ENCODE measurements around the gene HMCN1. TPM values are rescaled to one million over a fixed set of nuclear protein-coding genes. Genes with fewer than 3 reads are reported as not detected.

Gene HMCN1
- total RNA-seq (10 to 100 TPM in 2 of 9 donors, 1 to 10 TPM in 7; 3.3 to 14.1 (median 6.2) TPM), polyA plus RNA-seq (1 to 10 TPM; 2.1 to 3.9 TPM)
- long read RNA-seq, donor 1 = 0 reads
- long read RNA-seq, donor 2, partial matches to known transcripts = 1 of 2 reads
- long read RNA-seq, donor 2, other reads (novel, unspliced or antisense) = 1 of 2 reads
- long read RNA-seq, donor 3 = 0 reads

DNA sequence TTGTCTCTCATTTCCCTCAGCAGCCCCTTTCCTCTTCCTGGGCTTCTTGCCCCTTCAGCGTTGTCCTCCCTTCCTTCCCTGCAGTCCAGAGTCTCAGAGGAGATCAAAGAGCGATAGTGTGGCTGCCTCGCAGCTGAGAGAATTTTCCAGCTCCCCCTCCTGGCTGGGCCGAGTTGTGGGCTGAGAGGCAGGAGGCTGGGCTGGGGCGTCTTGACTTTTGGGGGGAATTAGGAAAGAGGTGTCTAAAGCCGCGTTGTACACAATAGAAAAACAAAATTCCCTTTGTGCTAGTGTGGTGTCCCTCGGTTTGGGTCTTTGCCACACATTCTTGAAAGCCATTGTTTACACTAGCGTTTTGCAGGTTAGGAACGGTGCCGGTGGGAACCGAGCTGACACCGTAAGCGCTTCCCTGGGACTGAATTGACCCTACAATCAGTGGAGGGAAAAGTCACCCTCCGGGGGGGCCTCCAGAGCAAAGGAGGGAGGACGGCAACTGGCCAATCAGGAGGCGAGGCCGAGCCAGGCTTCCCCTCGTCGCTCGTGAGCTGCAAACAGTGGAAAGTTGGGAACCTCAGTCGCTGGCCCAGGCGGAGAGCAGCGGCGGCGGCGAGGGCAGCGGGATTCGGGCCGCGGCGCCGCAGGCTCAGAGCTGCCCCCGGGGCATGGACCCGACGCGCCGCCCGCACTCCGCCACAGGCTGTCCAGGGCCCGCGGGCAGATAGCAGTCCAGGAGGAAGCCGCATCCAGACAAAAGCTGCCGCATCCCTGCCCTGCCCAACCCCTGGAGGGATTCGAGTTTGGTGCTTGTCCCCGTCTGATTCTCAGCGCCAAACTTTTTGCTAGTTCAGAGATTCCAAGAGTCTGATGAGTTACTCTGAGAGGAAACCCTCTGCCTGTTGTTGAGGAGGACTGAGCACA is at the start of gene HMCN1:
HMCN1 (plus strand) TSS at position 574 of the 918 bp plus-strand sequence. CDS start 389 bp downstream, outside the sequence.
- Histone ChIP-seq H3K27ac (peak within 1 kb of the TSS; percentile 47 to 84 (median 74)), H3K36me3 (no peaks in the 10 kb centered on the region), H3K4me3 (peak within 1 kb of the TSS; percentile 34 to 77 (median 62)), H3K27me3 (peaks cover 0 to 30% (median 0%) of the 10 kb centered on the region in 9 donors), H3K9me3 (peaks cover 0 to 23% (median 3%) of the 10 kb centered on the region in 12 donors), H3K4me1 (peaks cover 0 to 18% (median 0%) of the 10 kb centered on the region in 12 donors)
- DNase-seq = peak; percentile 83 to 87 (median 84)
- intact Hi-C loops (cut with DNase I) = loop anchor here in 2 of 10 donors (10.0 kb wide), 2 partner anchors 71 to 361 kb away; no protein-coding TSS in a partner anchor
- peak in 1 of 2 donors; percentile 87 for TF ChIP-seq POLR2A (IDR thresholded peaks at IDR 0.05)
- TF ChIP-seq, protein P1, sequence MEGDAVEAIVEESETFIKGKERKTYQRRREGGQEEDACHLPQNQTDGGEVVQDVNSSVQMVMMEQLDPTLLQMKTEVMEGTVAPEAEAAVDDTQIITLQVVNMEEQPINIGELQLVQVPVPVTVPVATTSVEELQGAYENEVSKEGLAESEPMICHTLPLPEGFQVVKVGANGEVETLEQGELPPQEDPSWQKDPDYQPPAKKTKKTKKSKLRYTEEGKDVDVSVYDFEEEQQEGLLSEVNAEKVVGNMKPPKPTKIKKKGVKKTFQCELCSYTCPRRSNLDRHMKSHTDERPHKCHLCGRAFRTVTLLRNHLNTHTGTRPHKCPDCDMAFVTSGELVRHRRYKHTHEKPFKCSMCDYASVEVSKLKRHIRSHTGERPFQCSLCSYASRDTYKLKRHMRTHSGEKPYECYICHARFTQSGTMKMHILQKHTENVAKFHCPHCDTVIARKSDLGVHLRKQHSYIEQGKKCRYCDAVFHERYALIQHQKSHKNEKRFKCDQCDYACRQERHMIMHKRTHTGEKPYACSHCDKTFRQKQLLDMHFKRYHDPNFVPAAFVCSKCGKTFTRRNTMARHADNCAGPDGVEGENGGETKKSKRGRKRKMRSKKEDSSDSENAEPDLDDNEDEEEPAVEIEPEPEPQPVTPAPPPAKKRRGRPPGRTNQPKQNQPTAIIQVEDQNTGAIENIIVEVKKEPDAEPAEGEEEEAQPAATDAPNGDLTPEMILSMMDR (IDR thresholded peaks at IDR 0.05) = peak in 9 of 12 donors; percentile 7 to 46 (median 35)
- 0 to 1% (median 1%) methylated on average over 22 to 47 of the region's 47 CpGs for WGBS, 4 donors
- peak; percentile 87 to 96 (median 94) for ATAC-seq

DNA sequence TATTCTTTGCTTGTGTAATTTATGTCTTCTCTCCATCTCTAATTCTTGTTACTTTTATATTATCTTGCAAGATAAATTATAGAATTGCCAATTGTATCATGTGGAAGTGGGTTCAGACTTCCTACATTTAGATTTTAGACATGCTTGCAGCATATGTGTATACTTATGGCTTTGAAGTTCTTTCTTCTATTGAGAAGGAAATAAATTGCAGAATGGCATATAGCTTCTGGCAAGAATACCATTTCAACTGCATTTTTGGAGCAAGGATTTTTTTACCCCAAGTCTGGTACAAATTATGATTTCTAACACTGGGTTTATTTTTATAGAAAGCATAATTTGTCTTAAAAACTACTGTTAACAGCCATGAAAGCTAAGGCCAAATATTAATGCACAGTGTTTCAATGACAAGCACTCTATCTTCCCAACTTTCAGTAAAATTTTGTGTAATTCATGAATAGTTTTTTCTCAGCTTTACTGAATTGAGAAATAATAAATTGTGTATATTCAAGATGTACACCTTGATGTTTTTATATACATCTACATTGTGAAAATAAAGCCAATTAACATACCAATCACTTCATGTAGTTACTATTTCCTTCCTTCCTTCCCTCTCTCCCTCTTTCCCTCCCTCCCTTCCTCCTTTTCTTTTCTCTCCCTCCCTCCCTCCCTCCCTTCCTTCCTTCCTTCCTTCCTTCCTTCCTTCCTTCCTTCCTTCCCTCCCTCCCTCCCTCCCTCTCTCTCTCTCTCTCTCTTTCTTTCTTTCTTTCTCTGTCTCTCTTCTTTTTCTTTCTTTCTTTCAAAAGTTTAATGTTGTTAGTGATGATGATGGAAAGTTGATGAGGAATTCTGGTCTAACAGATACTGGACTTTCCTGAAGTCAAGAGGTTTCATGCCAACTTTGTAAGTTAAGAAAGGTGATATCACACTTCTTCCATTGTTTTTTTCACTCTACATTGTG is 47.1 kb upstream of the HMCN1 start:
- no peak overlapping the region for H3K27ac ChIP-seq
- TF ChIP-seq POLR2A (IDR thresholded peaks at IDR 0.05) = no peak
- TF ChIP-seq, protein P1 (IDR thresholded peaks at IDR 0.05) = no peak
- DNase-seq = no peak
- ATAC-seq = no peak
- intact Hi-C loops (cut with DNase I) = no loop called here
- no peaks in the 10 kb centered on the region for H3K4me1 ChIP-seq
- H3K36me3 ChIP-seq = no peaks in the 10 kb centered on the region
- H3K27me3 ChIP-seq = no peaks in the 10 kb centered on the region
- H3K4me3 ChIP-seq = no peak overlapping the region
- no peaks in the 10 kb centered on the region for H3K9me3 ChIP-seq

DNA sequence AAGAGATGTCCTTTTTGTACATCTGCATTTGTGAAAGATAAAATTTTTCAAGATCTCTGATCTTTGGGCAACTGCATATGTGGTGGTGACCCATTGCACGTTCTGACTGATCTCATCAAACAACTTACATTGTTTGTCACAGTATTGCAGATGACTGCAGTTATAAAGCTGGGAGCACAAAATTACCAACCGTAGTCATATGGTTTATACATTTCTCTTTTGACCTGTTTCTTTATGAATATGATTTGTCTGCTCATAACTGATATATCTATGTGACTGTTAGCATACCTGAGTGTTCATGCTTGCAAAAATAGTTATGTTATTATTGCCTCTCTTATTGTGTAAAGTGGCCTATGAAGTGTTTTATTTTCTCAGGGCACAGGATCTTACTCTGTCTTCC is 43.7 kb upstream of the HMCN1 start:
- TF ChIP-seq, protein P1 (IDR thresholded peaks at IDR 0.05) = no peak
- TF ChIP-seq POLR2A (IDR thresholded peaks at IDR 0.05) = no peak
- H3K36me3 ChIP-seq = no peaks in the 10 kb centered on the region
- DNase-seq (no peak), ATAC-seq (no peak)
- H3K4me3 ChIP-seq = no peak overlapping the region
- H3K9me3 ChIP-seq = no peaks in the 10 kb centered on the region
- intact Hi-C loops (cut with DNase I) = no loop called here
- peaks cover 0 to 19% (median 0%) of the 10 kb centered on the region in 12 donors for H3K4me1 ChIP-seq
- 87 to 92% (median 90%) methylated on average over 2 of the region's 2 CpGs for WGBS, 4 donors
- no peak overlapping the region for H3K27ac ChIP-seq
- H3K27me3 ChIP-seq = no peaks in the 10 kb centered on the region

Data from heart left ventricle (tissue), 16 donors.